ENCODE measurements around the gene CLDN5. TPM values are rescaled to one million over a fixed set of nuclear protein-coding genes. Genes with fewer than 3 reads are reported as not detected.

CLDN5 gene
- polyA plus RNA-seq, 1 donor from 2014 or later = 0.66 TPM

DNA sequence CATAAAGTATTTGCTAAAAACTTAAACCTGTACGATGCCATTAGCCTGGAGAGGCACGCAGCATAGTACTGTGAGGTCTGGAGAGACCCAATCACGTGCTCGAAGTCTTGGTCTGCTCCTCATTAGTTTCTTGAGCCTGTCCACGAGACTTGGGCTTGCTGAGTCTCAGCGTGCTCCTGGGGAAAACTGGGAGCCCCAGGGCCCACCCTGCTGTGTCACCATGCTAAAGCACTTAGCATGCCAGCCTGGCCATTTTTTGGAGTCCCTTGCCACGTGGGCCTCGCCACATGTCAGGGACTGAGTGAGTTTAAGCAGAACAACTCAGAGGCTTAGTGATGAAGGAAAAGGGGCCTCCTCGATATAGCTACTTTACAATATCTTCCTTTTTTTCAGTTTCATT lies 41.9 kb downstream of the CLDN5 start:
- Histone ChIP-seq H3K27ac (ENCODE audit: low read length) (no peak overlapping the region), H3K9ac (ENCODE audit: low read length) (no peak overlapping the region), H3K79me2 (replicated peaks; ENCODE audit: insufficient read depth, low read length) (peaks cover 14% of the 10 kb centered on the region), H3K9me2 (ENCODE audit: insufficient read depth, low read length) (no peaks in the 10 kb centered on the region), H3K9me3 (ENCODE audit: low read length) (no peaks in the 10 kb centered on the region), H2AFZ (ENCODE audit: low read depth, low read length) (no peak overlapping the region), H3F3A (ENCODE audit: insufficient read depth, low read length, poor library complexity, severe bottlenecking) (no peaks in the 10 kb centered on the region), H3K27me3 (ENCODE audit: insufficient read depth, low read depth, low read length) (no peaks in the 10 kb centered on the region), H4K20me1 (ENCODE audit: insufficient read depth) (no peaks in the 10 kb centered on the region), H3K4me3 (ENCODE audit: low read length) (no peak overlapping the region), H3K36me3 (ENCODE audit: insufficient read depth, low read length) (no peaks in the 10 kb centered on the region), H3K4me2 (ENCODE audit: low read length) (no peak overlapping the region)
- TF ChIP-seq, protein P1, sequence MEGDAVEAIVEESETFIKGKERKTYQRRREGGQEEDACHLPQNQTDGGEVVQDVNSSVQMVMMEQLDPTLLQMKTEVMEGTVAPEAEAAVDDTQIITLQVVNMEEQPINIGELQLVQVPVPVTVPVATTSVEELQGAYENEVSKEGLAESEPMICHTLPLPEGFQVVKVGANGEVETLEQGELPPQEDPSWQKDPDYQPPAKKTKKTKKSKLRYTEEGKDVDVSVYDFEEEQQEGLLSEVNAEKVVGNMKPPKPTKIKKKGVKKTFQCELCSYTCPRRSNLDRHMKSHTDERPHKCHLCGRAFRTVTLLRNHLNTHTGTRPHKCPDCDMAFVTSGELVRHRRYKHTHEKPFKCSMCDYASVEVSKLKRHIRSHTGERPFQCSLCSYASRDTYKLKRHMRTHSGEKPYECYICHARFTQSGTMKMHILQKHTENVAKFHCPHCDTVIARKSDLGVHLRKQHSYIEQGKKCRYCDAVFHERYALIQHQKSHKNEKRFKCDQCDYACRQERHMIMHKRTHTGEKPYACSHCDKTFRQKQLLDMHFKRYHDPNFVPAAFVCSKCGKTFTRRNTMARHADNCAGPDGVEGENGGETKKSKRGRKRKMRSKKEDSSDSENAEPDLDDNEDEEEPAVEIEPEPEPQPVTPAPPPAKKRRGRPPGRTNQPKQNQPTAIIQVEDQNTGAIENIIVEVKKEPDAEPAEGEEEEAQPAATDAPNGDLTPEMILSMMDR (IDR thresholded peaks at IDR 0.05; ENCODE audit: poor library complexity, severe bottlenecking) = no peak
- TF ChIP-seq MXI1 (conservative IDR thresholded peaks at IDR 0.05; ENCODE audit: poor library complexity, severe bottlenecking) (no peak), POLR2AphosphoS5 (IDR thresholded peaks at IDR 0.05) (no peak), TAF1 (IDR thresholded peaks at IDR 0.05; ENCODE audit: low read depth) (no peak)

DNA sequence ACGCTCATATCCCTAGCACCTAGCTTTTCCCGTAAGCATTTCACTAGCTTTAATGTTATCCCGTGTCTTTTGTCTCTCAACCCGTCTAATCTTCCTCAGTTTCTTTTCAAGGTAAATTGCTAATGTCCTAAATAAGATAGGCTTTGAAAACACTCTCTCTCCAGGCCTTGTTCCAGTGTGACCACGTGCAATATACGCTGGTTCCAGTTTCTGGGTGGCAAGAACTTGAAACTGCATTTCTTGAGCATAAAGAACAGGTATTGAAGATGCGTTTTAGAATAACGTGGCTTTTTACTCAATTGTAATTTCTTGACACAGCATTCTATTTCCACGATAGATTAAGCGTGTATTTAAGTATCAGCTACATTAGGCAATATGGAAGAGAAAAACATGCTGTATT lies 43.4 kb downstream of the CLDN5 start:
- H3K9me3 ChIP-seq (ENCODE audit: low read length) = no peaks in the 10 kb centered on the region
- no peaks in the 10 kb centered on the region for H4K20me1 ChIP-seq (ENCODE audit: insufficient read depth)
- no peak overlapping the region for H2AFZ ChIP-seq (ENCODE audit: low read depth, low read length)
- peaks cover 19% of the 10 kb centered on the region for H3K79me2 ChIP-seq (replicated peaks; ENCODE audit: insufficient read depth, low read length)
- H3K27ac ChIP-seq (ENCODE audit: low read length) = no peak overlapping the region
- no peak overlapping the region for H3K4me2 ChIP-seq (ENCODE audit: low read length)
- no peaks in the 10 kb centered on the region for H3F3A ChIP-seq (ENCODE audit: insufficient read depth, low read length, poor library complexity, severe bottlenecking)
- H3K4me3 ChIP-seq (ENCODE audit: low read length) = no peak overlapping the region
- H3K9me2 ChIP-seq (ENCODE audit: insufficient read depth, low read length) = no peaks in the 10 kb centered on the region
- no peaks in the 10 kb centered on the region for H3K27me3 ChIP-seq (ENCODE audit: insufficient read depth, low read depth, low read length)
- TF ChIP-seq MXI1 (conservative IDR thresholded peaks at IDR 0.05; ENCODE audit: poor library complexity, severe bottlenecking) = no peak
- TF ChIP-seq, protein P2, sequence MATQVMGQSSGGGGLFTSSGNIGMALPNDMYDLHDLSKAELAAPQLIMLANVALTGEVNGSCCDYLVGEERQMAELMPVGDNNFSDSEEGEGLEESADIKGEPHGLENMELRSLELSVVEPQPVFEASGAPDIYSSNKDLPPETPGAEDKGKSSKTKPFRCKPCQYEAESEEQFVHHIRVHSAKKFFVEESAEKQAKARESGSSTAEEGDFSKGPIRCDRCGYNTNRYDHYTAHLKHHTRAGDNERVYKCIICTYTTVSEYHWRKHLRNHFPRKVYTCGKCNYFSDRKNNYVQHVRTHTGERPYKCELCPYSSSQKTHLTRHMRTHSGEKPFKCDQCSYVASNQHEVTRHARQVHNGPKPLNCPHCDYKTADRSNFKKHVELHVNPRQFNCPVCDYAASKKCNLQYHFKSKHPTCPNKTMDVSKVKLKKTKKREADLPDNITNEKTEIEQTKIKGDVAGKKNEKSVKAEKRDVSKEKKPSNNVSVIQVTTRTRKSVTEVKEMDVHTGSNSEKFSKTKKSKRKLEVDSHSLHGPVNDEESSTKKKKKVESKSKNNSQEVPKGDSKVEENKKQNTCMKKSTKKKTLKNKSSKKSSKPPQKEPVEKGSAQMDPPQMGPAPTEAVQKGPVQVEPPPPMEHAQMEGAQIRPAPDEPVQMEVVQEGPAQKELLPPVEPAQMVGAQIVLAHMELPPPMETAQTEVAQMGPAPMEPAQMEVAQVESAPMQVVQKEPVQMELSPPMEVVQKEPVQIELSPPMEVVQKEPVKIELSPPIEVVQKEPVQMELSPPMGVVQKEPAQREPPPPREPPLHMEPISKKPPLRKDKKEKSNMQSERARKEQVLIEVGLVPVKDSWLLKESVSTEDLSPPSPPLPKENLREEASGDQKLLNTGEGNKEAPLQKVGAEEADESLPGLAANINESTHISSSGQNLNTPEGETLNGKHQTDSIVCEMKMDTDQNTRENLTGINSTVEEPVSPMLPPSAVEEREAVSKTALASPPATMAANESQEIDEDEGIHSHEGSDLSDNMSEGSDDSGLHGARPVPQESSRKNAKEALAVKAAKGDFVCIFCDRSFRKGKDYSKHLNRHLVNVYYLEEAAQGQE (IDR thresholded peaks at IDR 0.05; ENCODE audit: borderline replicate concordance) = no peak
- TF ChIP-seq POLR2AphosphoS5 (IDR thresholded peaks at IDR 0.05) = no peak
- TF ChIP-seq TAF1 (IDR thresholded peaks at IDR 0.05; ENCODE audit: low read depth) = no peak
- TF ChIP-seq, protein P1 (IDR thresholded peaks at IDR 0.05; ENCODE audit: poor library complexity, severe bottlenecking) = no peak
- no peak for TF ChIP-seq RAD21 (conservative IDR thresholded peaks at IDR 0.05)
- no peak for TF ChIP-seq EP300 (conservative IDR thresholded peaks at IDR 0.05; ENCODE audit: poor library complexity, severe bottlenecking)
- TF ChIP-seq EZH2 (IDR thresholded peaks at IDR 0.05; ENCODE audit: borderline replicate concordance, insufficient read depth, low read length, poor library complexity, severe bottlenecking) = no peak
- TF ChIP-seq SMC3 (conservative IDR thresholded peaks at IDR 0.05; ENCODE audit: poor library complexity) = no peak
- H3K36me3 ChIP-seq (ENCODE audit: insufficient read depth, low read length) = no peaks in the 10 kb centered on the region
- no peak overlapping the region for H3K9ac ChIP-seq (ENCODE audit: low read length)
